ENCODE data around the gene LHPP. TPM values are rescaled to one million over a fixed set of nuclear protein-coding genes. Genes with fewer than 3 reads are reported as not detected.

LHPP gene
- total RNA-seq, 1 donor from 2014 or later = 8.8 TPM

- Mint-ChIP-seq H3K27me3 (ENCODE audit: low read depth) (no peaks in the 10 kb centered on the region), H3K36me3 (ENCODE audit: low read depth) (no peaks in the 10 kb centered on the region), H3K4me1 (peaks cover 9% of the 10 kb centered on the region), H3K9me3 (no peaks in the 10 kb centered on the region), H3K27ac (ENCODE audit: unreplicated experiment) (no peak overlapping the region), H3K4me3 (no peak overlapping the region)
- no peak for DNase-seq (ENCODE audit: low read depth, low spot score)
- no peak for TF ChIP-seq CTCF (conservative IDR thresholded peaks at IDR 0.05)
Measured at GRCh38 chr10:124537166-124537725, 75.6 kb downstream of the LHPP start.

- Mint-ChIP-seq H3K4me1 (peaks cover 9% of the 10 kb centered on the region), H3K9me3 (no peaks in the 10 kb centered on the region), H3K4me3 (no peak overlapping the region), H3K27ac (ENCODE audit: unreplicated experiment) (no peak overlapping the region), H3K36me3 (ENCODE audit: low read depth) (no peaks in the 10 kb centered on the region), H3K27me3 (ENCODE audit: low read depth) (no peaks in the 10 kb centered on the region)
- DNase-seq (ENCODE audit: low read depth, low spot score) = no peak
- TF ChIP-seq CTCF (conservative IDR thresholded peaks at IDR 0.05) = no peak
Measured at GRCh38 chr10:124537891-124538290, 76.3 kb downstream of the LHPP start.

- Mint-ChIP-seq H3K9me3 (no peaks in the 10 kb centered on the region), H3K4me1 (peaks cover 9% of the 10 kb centered on the region), H3K36me3 (ENCODE audit: low read depth) (no peaks in the 10 kb centered on the region), H3K4me3 (no peak overlapping the region), H3K27me3 (ENCODE audit: low read depth) (no peaks in the 10 kb centered on the region), H3K27ac (ENCODE audit: unreplicated experiment) (no peak overlapping the region)
- TF ChIP-seq CTCF (conservative IDR thresholded peaks at IDR 0.05) = no peak
- no peak for DNase-seq (ENCODE audit: low read depth, low spot score)
Measured at GRCh38 chr10:124538706-124539105, 77.1 kb downstream of the LHPP start.

- TF ChIP-seq CTCF (conservative IDR thresholded peaks at IDR 0.05) = peak; percentile 79
- H3K27me3 Mint-ChIP-seq (ENCODE audit: low read depth) = no peaks in the 10 kb centered on the region
- no peak overlapping the region for H3K27ac Mint-ChIP-seq (ENCODE audit: unreplicated experiment)
- DNase-seq (ENCODE audit: low read depth, low spot score) = peak; percentile 77
- H3K36me3 Mint-ChIP-seq (ENCODE audit: low read depth) = no peaks in the 10 kb centered on the region
- peaks cover 4% of the 10 kb centered on the region for H3K4me1 Mint-ChIP-seq
- H3K4me3 Mint-ChIP-seq = no peak overlapping the region
- H3K9me3 Mint-ChIP-seq = no peaks in the 10 kb centered on the region
Measured at GRCh38 chr10:124539935-124540641, 78.5 kb downstream of the LHPP start.

- Mint-ChIP-seq H3K9me3 (no peaks in the 10 kb centered on the region), H3K4me1 (peaks cover 6% of the 10 kb centered on the region), H3K27ac (ENCODE audit: unreplicated experiment) (no peak overlapping the region), H3K4me3 (no peak overlapping the region), H3K36me3 (ENCODE audit: low read depth) (no peaks in the 10 kb centered on the region), H3K27me3 (ENCODE audit: low read depth) (no peaks in the 10 kb centered on the region)
- no peak for TF ChIP-seq CTCF (conservative IDR thresholded peaks at IDR 0.05)
- no peak for DNase-seq (ENCODE audit: low read depth, low spot score)
Measured at GRCh38 chr10:124541076-124541903, 79.7 kb downstream of the LHPP start.

Data from neural crest cell (in vitro differentiated cells).